ENCODE data around the gene TACR1.

The TACR1 gene

GRCh38 chr2:75139171-75139570 lies 60.1 kb downstream of the TACR1 start:
- no peak for DNase-seq

GRCh38 chr2:75138528-75138927 lies 60.8 kb downstream of the TACR1 start:
- no peak for DNase-seq

DNA sequence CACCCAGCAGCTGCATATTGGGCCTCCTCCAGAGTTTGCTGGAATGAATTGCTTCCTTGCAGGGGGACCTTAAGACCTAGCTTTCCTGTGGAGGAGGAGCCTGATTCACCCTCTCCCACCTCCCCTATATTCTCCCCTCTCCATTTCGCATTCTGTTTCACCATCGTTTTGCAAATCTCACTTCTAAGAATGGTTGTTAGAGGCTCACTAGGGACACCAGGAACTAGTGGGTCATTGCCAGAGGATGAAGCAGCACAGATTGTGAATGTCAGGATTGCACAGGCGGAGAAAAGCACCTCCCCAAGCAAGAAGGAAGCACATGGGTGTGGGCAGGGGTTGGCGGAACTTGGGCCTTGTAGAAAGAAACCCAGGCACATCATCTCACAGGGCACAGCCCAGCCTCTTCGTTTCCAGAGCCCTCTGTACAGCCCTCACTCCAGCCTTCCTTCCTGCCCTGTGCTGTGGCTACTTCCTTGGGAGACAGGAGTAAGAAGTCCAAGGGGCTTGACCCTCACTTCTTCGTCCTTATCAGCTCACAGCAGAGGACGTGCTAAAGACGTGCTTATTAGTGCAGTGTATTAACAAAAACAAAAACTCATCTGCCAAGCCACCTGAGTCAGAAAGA lies 63.4 kb downstream of the TACR1 start:
- no peak for DNase-seq

- DNase-seq: no peak
Observed at GRCh38 chr2:75134860-75135259, 64.5 kb downstream of the TACR1 start.

- no peak for DNase-seq
Observed at GRCh38 chr2:75133621-75134570, 65.4 kb downstream of the TACR1 start.

DNA sequence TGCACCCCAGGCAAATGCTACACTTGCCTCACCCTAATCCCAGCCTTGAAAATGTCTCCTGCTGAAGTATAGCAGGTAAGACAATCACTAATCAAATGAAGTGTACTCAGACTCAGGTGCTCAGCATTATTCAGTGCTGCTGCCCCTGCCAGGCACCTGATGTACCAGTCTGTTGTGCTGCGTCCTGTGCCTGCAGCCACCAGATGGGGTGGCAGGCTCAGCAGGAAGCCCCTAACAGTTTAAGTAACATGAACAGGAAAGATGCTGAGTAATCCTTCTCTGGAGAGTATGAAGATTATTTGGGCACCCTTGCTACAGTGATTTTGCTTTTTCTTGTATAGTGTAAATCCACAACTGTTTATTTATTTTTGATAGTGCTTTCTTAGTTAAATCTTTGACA lies 69.1 kb downstream of the TACR1 start:
- DNase-seq: no peak

GRCh38 chr2:75123876-75124275 lies 75.4 kb downstream of the TACR1 start:
- no peak for DNase-seq

GRCh38 chr2:75113231-75113869 lies 86.0 kb downstream of the TACR1 start:
- no peak for DNase-seq

GRCh38 chr2:75108937-75109482 lies 90.3 kb downstream of the TACR1 start:
- peak; percentile 58 for DNase-seq

- DNase-seq: no peak
Observed at GRCh38 chr2:75102011-75102410, 97.3 kb downstream of the TACR1 start.

GRCh38 chr2:75100801-75101151 lies 98.5 kb downstream of the TACR1 start:
- DNase-seq: no peak

DNA sequence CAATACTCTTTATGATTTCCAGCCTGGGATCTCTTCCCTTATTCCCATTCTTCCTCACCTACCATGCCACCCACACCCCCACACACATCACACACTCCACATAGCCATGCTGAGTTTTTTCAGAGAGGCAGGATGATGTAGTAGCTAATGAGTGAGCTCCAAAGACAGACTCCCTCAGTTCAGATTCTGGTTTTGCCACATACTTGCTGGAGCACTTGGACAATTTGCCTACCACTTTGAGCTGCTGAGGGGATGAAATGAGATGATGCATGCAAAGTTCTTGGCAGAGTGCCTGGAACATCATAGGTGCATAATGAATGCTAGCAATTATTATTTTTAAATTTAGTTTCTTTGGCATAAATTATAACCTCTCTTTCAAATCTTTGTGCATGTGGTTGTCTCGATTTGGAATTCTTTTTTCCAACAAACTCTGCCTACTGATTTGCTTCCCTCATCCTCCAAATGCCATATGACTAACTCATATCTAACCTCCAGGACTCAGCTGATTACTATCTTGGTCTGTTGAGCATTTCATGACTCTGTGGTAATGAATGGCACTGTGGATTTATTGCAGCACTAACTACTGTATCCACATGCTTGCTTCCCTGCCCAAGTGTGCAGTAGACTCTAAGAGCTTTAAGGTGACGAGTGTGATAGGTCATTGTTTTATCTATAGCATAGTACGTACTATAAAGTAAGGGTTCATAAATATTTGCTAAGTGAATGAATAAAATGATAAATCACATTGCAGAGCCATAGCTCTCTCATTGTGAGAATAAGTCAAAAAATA lies 99.1 kb downstream of the TACR1 start:
- peak; percentile 25 for DNase-seq

- no peak for DNase-seq
Observed at GRCh38 chr2:75099521-75099922, 99.8 kb downstream of the TACR1 start.

DNA sequence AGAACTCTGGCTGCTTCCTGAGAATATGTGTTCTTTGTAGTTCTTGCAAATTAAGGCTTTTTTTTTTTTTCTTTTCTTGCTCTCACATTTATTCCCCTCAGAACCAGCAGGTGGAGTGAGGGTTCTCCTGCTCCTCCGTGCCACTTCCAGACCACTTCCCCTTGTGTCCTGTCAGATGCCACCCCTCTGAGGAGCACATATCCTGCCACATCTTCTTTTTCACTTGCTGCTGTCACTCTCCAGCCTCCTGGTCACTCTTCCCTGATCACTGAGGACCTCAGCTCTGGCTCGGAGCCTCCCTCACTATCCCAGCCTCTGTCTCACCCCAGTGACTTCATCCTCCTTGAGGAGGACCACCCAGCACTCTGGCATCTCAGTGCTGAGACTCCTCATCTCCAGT lies 100.5 kb downstream of the TACR1 start:
- no peak for DNase-seq

DNA sequence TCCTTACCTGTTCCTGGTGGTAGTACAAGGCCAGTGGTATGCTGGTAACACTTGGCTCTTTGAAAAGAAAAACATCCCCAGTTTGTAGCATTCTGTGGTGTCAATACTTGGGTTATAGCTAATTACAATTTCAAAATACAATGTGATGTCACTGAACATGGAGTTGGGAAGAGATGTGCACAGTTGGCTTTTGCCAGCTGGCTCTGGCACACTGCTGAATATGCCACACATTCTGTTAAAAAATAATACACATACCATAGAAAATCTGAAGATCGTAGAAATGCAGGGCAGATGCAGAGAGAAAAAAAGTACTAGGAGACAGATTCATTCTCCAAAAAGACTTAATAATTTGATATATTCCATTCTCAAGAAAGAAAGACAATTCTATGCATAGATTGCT lies 101.5 kb downstream of the TACR1 start:
- no peak for DNase-seq

- DNase-seq: no peak
Observed at GRCh38 chr2:75094405-75094804, 104.9 kb downstream of the TACR1 start.

DNA sequence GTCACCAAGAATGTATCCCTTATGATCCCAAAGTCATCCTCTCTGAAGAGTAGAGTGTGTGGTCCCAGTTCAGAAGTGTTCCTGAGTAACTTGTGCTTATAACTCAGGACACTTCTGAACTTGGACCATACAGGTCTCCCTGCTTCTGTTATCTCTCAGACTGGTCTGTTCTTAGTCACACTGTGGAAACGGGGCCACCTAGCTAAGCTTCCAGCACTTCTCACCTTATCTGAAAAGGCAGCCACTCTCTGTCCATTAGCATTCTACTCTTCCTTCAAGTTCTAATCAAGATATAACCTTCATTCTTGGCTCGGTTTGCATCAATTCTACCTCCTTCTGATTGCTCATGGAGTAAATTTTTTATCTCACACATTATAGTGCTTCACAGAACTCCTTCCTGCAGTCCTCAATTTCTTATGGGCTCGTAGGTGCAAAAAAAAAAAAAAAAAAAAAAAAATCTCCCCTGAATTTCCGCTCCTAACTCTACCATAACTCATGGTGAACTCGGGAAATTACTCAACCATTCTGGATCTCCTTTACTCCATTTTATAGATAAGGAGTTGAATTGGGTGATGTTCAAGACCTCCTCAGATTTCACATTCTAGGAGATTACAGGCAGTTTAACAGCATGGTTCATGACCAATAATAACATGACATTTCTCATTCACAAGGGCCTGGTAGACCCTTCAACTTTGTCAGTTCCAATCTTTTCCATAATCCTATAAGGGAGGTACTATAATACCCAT lies 108.4 kb downstream of the TACR1 start:
- no peak for DNase-seq

- no peak for DNase-seq
Observed at GRCh38 chr2:75089471-75089870, 109.8 kb downstream of the TACR1 start.

- no peak for DNase-seq
Observed at GRCh38 chr2:75088791-75089190, 110.5 kb downstream of the TACR1 start.

- DNase-seq: no peak
Observed at GRCh38 chr2:75087736-75088135, 111.6 kb downstream of the TACR1 start.

- no peak for DNase-seq
Observed at GRCh38 chr2:75079575-75079974, 119.7 kb downstream of the TACR1 start.

DNA sequence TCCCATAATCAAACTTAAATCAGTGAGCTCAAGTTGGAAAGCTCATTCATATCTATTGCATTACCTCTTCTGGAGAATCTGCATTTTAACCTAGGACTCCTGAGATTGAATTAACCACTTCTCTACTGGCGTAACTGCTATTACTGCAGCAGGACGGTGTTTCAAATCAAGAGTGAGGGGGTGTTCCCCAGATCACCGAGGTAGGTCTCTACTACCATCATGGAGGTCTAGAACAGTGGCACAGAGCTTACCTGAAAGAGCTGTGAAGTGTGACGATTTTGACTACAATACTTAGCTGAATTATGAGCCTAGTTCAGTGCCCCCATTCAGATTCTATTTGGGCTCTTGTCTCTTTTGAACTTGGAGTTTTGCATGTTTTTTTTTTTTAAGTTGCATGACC lies 121.4 kb downstream of the TACR1 start:
- DNase-seq: no peak
